NCI-H1048 (cell line): ENCODE measurements around the gene PARP6.
A peak's percentile ranks its signal among the peaks of the same experiment; 100 is the strongest.
"Not testable (repeated sequence)": the region's sequence is repeated elsewhere in the genome, so short reads cannot be mapped to it uniquely, and the experiment has no call there.

Source experiments
- DNase-seq: peaks from one replicate; lab custom pipeline; 2025; lab: John Stamatoyannopoulos, UW

PARP6 gene

DNA sequence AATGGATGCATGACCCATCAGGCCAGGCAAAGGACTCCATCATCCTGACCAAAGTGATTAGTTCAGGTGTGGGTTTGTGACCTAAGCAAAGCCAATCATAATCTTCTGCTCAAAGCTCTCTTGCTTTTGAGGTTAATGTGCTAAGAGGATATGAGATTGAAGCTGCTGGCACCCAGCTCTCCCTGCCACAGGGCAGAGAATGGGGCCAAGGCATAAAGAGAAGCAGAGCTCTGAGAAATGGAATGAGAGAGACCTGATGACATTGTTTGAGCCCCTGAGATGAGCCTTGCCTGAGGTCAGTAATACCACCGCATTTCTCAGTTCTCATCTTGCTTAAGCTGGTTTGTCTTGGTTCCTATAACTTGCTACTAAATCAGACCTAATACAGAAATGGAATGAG, 6.4 kb upstream of the PARP6 start:
- DNase-seq = no peak

- no peak for DNase-seq
Measured at GRCh38 chr15:72276326-72276700, 4.0 kb upstream of the PARP6 start.

DNA sequence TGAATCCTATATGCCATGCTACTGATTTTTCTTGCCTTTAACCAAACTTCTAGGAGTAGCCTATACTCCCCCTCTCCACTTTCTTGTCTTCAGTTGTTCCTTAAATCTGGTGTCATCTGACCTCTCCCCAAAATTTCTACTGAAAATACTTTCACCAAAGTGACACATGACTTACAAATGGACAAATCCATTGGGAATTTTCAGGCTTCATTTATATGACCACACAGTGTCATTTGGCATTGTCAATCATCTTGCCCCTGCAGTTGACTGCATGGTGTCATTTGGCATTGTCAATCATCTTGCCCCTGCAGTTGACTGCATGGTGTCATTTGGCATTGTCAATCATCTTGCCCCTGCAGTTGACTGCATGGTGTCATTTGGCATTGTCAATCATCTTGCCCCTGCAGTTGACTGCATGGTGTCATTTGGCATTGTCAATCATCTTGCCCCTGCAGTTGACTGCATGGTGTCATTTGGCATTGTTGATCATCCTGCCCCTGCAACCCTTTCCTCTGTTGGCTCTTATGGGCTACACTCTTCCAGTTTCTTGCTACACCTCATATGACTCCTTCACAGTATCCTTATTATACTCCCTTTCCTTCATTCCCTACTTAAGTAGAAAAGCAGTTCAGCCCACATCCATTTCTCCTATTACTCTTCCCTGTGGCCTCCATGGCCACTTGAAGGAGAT, 3.4 kb upstream of the PARP6 start:
- not testable (repeated sequence) for DNase-seq

DNA sequence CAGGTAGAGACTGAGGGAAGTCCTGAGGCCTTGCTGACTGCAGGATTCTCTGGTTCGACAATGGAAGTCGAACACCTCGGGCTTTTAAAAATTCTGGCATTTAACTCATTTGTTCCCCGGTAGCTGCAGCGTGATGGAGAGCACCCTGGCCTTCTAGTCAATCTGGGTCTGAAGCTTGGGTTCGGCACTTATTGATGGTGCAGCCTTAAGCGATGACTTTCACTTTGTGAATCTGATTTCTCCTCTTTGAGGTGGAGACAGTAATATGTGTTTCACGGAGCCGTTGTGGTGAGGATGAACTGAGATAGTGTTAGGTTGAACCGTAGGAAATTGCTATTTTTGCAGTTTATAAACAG, 621 bp upstream of the PARP6 start:
- no peak for DNase-seq

DNA sequence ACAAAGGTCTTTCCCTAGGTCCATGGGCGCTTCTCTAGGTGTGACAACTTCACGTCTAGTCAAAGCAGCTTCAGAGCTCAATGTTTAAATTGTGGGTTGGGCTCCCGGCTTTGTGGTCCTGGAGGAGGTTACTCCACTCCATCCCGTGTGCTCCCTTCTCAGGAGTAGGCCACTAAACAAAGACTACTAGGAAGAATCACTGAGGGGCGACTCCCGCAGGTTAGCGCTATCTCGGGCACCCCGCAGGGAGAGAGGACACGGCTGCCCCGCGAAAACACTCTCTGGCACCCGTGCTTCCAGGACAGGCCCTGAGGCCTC, 500 bp downstream of the PARP6 start:
- no peak for DNase-seq

- DNase-seq = no peak
Measured at GRCh38 chr15:72271221-72271620, 1.1 kb downstream of the PARP6 start.

DNA sequence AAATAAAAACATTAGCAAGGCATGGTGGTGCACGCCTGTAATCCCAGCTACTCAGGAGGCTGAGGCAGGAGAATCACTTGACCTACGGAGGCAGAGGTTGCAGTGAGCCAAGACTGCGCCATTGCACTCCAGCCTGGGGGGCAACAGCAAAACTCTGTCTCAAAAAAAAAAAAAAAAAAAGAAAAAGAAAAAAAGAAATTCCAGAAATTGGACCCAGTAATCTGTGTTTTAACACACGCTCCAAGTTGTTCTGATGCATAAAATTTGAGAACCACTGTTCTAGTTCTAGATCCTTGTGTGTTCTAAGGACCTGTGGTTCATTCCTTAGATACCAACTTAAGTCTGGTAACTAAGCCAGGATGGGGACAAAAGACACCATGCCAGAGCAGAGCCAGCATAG, 2.6 kb downstream of the PARP6 start:
- DNase-seq = no peak

DNA sequence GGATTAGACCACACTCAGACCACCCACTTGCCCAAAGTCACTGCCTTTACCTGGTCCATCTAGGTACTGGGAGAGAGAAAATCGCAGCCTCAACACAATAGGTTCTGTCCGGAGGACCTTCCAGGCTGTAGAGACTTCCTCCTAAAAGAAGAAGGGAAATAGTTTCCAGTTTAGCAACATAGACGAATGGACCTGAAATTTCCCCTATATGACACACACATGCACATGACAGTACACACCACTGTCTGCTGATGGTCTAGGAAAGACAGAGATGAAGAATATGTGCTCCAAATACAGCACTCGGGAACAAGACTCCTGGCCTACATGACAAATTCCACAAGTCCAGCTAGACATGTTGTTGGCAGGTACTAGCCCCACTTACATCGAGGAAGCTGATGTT, 7.3 kb downstream of the PARP6 start:
- DNase-seq = no peak

DNA sequence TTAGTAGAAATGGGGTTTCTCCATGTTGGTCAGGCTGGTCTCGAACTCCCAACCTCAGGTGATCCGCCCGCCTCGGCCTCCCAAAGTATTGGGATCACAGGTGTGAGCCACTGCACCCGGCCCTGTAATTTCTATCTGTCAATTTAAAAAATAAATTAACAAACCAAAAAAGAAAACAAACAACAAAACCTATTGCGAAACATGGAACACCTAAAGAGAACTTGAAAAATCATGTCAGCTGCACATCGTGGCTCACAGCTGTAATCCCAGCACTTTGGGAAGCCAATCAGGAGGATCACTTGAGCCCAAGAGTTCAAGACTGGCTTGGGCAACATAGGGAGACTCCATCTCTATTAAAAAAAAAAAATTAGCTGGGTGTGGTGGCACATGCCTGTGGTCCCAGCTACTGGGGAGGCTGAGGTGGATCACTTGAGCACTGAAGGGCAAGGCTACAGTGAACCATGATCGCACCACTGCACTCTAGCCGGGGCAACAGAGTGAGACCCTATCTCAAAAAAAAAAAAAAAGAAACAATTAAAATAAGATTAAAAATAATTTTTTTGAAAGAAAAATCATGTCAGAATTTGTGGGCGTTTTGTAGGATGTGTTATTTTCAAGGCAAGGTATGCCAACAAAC, 19.6 kb downstream of the PARP6 start:
- DNase-seq = no peak

- no peak for DNase-seq
Measured at GRCh38 chr15:72249142-72249810, 23.1 kb downstream of the PARP6 start.

GRCh38 chr15:72248514-72248913, 23.8 kb downstream of the PARP6 start:
- DNase-seq = no peak

GRCh38 chr15:72242775-72243370, 29.5 kb downstream of the PARP6 start:
- DNase-seq = no peak

DNA sequence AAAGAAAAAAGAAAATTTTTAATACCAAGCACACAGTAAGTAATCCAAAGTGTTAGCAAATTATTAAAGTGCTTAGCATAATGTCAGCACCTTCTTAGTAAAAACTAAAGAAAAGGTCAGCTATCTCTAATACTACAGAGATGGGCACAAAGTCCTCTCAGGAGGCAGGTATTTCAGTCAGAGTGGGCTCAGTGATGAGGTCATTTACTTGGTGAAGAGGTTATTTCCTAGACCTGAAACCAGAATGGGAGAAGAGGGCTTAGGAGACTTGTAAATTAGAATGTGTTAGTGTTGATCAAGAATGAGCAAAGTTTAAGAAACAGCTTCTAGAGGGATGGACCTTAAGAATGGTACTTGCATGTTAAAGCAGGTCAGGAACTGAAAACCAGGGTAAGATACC, 32.7 kb downstream of the PARP6 start:
- DNase-seq = no peak

GRCh38 chr15:72238586-72238985, 33.8 kb downstream of the PARP6 start:
- DNase-seq = no peak

DNA sequence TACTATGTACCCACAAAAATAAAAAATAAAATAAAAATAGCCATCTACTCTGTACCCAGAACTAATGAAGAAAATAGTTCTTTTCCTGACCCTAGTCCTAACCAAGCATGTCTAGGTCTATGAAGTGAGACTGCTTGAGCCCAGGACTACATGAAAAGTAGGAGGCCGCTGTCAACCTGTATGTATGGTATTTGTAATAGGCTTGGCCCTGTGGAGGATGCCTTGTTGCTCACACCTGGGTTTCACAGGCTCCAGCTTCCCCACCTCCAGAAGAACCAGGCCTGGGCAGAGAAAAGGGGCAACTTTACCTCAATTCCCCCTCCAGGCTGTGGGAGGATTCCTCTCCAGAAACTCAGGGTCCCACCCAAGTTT, 34.5 kb downstream of the PARP6 start:
- DNase-seq = no peak

DNA sequence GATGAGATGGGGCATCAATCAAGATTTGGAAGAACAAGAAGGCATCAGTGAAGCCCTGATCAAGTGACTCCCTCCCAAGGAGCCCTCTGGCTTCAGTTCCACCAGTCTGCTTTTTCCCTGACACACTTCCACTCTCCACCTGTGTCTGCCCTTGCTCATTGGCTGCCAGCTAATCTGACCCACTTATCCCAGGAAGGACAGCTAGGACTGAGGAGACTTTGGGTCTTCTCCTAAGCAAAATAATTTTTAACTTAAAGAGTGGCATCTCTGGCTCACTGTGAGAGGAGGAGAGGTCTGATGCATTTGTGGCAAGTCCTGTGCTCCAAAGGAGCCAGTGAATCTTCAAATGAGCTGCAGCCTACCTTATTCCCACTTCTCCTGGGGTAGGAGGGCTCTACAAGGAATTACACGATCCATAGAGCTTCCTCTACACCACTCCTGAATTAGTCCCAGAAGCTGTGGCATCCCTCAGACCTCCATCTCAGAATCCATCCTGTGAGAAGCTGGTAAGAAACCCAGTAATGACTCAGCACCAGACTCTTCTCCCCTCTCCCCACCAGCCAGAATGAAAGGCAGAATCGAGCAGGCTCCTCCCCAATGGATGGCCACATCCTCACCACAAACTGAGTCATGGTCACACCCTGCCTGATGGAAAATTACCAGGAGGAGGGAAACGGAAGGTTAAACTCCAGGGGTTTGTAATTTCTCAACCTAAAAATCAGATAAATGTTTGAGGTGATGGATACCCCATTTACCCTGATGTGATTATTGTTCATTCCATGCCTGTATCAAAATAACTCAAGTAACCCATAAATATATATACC, 35.1 kb downstream of the PARP6 start:
- no peak for DNase-seq

GRCh38 chr15:72236381-72237003, 35.9 kb downstream of the PARP6 start:
- no peak for DNase-seq

GRCh38 chr15:72235298-72235697, 37.1 kb downstream of the PARP6 start:
- no peak for DNase-seq

GRCh38 chr15:72233769-72234168, 38.6 kb downstream of the PARP6 start:
- no peak for DNase-seq

DNA sequence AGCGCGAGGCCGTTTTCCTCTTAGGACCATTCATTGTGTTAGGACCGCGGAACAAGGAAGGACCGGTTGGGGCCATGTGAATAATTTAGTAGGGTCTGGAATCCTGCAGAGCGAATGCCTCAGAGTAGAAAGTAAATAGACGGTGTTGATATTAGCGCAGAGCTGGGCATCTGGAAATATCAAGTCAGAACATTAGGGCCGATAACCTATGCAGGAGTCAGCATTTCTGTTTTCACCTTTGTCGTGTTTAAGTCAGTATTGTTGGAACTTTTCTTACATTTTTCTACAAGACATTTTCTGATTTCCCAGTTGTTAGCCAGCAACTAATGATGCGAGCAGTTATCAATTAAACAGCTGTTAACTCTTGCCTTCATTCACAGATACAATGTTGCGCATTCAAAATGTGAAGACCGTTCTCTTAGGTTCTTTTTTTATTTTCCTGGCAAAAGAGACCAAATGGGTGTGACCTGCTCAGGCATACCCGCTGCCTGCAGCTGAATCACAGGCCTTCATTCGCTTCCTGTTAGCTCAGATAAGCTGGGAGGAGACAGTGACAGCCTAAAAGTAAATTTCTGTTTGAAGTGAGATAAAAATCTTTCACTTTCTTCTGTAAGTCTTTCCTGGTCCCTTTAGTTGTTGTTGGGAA, 40.4 kb downstream of the PARP6 start:
- no peak for DNase-seq

- peak; percentile 92 for DNase-seq
Measured at GRCh38 chr15:72231066-72231832, 41.1 kb downstream of the PARP6 start, which contains the start of gene PKM. Gene PKM, minus strand, starts transcription at chr15:72231190. Its CDS starts 12,093 bp downstream, at chr15:72219097.
